Measurements from ENCODE around the gene CDK16.

Gene CDK16

DNA sequence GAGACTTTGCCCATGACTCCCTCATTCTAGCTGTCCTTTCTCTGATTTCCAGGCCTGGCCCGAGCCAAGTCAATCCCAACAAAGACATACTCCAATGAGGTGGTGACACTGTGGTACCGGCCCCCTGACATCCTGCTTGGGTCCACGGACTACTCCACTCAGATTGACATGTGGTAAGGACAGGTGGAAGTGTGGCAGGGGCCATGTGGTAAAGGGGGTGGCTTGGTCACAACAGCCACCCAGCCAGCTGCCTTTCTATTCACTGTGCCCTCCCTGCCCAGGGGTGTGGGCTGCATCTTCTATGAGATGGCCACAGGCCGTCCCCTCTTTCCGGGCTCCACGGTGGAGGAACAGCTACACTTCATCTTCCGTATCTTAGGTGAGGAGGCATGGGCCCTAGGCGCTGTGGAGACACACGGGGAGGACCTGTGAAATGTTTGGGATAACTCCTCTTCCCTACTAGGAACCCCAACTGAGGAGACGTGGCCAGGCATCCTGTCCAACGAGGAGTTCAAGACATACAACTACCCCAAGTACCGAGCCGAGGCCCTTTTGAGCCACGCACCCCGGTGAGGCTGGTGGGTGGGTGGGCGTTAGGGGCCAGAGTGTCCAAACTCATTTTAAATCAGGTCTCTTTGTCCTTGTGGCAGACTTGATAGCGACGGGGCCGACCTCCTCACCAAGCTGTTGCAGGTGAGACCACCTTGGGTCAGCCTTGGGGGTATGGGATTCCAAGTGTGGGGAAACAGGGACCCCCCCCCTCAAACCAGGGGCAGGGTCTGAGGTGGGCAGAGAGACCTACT, 8.3 kb downstream of the CDK16 start:
- Histone ChIP-seq H3K4me1 (ENCODE audit: control insufficient read depth, insufficient read depth, low read length) (no peaks in the 10 kb centered on the region), H3K4me3 (ENCODE audit: low read length) (no peak overlapping the region), H3K36me3 (ENCODE audit: control insufficient read depth, insufficient read depth, low read length) (no peaks in the 10 kb centered on the region), H3K27me3 (ENCODE audit: control insufficient read depth, insufficient read depth, low read length) (no peaks in the 10 kb centered on the region), H3K9ac (ENCODE audit: low read length) (no peak overlapping the region), H3K9me3 (ENCODE audit: control insufficient read depth, low read length) (no peaks in the 10 kb centered on the region)

DNA sequence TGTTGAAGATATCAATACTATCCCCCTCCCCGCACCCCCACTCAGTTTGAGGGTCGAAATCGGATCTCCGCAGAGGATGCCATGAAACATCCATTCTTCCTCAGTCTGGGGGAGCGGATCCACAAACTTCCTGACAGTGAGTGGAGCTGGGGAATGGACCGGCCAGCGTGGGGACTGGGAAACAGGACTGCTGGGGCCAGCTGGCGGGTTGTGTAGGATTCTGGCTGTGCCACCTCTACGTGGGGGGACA, 8.8 kb downstream of the CDK16 start:
- H3K4me1 ChIP-seq (ENCODE audit: control insufficient read depth, insufficient read depth, low read length), result peaks cover 1% of the 10 kb centered on the region
- H3K9ac ChIP-seq (ENCODE audit: low read length), result no peak overlapping the region
- H3K36me3 ChIP-seq (ENCODE audit: control insufficient read depth, insufficient read depth, low read length), result no peaks in the 10 kb centered on the region
- no peak overlapping the region for H3K4me3 ChIP-seq (ENCODE audit: low read length)
- H3K9me3 ChIP-seq (ENCODE audit: control insufficient read depth, low read length), result no peaks in the 10 kb centered on the region
- no peaks in the 10 kb centered on the region for H3K27me3 ChIP-seq (ENCODE audit: control insufficient read depth, insufficient read depth, low read length)

DNA sequence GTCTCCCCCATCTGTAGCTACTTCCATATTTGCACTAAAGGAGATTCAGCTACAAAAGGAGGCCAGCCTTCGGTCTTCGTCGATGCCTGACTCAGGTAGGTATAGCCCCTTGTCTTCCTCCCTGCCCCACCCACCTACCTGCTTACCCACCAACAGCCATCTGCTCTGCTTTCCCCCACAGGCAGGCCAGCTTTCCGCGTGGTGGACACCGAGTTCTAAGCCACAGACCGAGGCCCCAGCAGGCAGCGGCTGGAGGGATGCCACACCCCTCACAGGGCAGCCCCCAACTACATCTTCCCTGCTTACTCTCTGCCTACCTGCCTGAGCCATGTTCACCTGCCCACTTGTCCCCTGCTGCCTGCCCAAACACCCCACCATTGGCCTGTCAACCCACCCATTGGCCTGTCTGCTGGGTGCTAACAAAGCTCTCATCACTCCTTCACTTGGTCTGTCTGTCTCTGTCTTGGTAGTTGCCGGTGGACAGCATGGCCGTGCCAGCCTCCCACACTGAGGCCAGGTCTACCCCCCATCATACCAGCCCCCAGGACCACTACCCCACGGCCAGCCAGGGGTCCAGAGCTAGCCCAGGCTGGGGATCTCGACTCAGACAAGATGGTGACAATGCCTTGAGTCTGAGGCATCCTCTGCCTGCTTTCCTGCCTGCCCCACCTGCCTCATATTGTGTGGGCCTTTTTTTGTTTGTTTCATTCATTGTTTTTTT, 10.2 kb downstream of the CDK16 start:
- Histone ChIP-seq H3K4me1 (ENCODE audit: control insufficient read depth, insufficient read depth, low read length) (peaks cover 6% of the 10 kb centered on the region), H3K27me3 (ENCODE audit: control insufficient read depth, insufficient read depth, low read length) (no peaks in the 10 kb centered on the region), H3K36me3 (ENCODE audit: control insufficient read depth, insufficient read depth, low read length) (no peaks in the 10 kb centered on the region), H3K9ac (ENCODE audit: low read length) (no peak overlapping the region), H3K4me3 (ENCODE audit: low read length) (no peak overlapping the region), H3K9me3 (ENCODE audit: control insufficient read depth, low read length) (no peaks in the 10 kb centered on the region)

DNA sequence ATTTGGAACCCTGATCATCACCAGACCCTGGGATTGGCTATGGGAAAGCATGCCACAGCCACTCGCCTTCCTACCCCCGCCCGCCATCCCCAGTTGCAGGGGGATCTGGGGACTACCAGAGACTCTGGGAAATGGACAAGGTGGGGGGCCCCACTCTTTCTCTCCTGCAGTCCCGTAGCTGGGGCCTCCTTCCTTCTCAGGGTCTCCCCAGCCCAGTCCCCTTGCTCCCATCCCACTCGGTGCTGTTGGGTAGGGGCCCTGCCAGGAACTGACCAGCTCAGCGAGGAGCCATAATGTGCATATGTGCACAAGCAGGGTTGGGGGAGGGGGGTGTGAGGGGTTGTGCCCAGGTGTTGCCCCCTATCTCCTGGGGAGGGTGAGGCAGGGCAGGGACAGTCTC, 10.9 kb downstream of the CDK16 start:
- no peak overlapping the region for H3K9ac ChIP-seq (ENCODE audit: low read length)
- H3K9me3 ChIP-seq (ENCODE audit: control insufficient read depth, low read length), result no peaks in the 10 kb centered on the region
- H3K36me3 ChIP-seq (ENCODE audit: control insufficient read depth, insufficient read depth, low read length), result no peaks in the 10 kb centered on the region
- no peak overlapping the region for H3K4me3 ChIP-seq (ENCODE audit: low read length)
- no peaks in the 10 kb centered on the region for H3K27me3 ChIP-seq (ENCODE audit: control insufficient read depth, insufficient read depth, low read length)
- H3K4me1 ChIP-seq (ENCODE audit: control insufficient read depth, insufficient read depth, low read length), result peaks cover 6% of the 10 kb centered on the region

DNA sequence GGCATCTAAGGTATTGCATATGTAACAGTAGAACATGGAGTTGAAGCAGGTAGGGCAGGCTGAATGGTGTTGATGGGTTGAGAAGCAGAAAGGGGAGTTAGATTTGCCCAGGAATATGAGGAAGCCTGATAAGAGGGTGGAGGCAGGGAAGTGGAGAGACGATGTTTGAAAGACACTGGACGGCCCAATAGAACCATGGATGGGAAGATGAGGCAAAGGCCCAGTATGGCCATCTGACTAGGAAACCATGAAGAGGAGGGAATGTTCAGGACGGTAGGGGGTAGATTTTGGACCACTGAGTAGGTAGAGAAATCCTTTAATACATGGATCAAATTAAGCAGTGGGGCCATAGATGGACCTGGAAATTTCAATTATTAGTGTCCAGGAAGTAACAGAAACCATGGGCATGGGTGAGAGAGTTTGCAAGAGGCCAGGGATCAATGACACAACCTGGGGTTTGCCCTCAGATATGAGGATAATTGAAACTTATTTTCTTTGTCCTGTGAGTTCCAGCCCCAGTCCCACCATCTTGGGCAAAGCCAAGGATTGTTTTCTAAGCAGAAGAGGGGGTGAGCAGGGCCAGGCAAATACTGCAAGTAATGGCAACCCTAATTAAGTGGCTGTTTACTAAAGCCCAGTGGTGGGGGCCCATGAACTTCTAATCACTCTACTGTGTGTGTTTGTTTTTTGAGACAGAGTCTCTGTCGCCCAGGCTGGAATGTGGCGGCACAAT, 11.8 kb downstream of the CDK16 start:
- H3K27me3 ChIP-seq (ENCODE audit: control insufficient read depth, insufficient read depth, low read length), result no peaks in the 10 kb centered on the region
- H3K9me3 ChIP-seq (ENCODE audit: control insufficient read depth, low read length), result no peaks in the 10 kb centered on the region
- H3K36me3 ChIP-seq (ENCODE audit: control insufficient read depth, insufficient read depth, low read length), result no peaks in the 10 kb centered on the region
- peaks cover 6% of the 10 kb centered on the region for H3K4me1 ChIP-seq (ENCODE audit: control insufficient read depth, insufficient read depth, low read length)
- no peak overlapping the region for H3K9ac ChIP-seq (ENCODE audit: low read length)
- H3K4me3 ChIP-seq (ENCODE audit: low read length), result no peak overlapping the region

DNA sequence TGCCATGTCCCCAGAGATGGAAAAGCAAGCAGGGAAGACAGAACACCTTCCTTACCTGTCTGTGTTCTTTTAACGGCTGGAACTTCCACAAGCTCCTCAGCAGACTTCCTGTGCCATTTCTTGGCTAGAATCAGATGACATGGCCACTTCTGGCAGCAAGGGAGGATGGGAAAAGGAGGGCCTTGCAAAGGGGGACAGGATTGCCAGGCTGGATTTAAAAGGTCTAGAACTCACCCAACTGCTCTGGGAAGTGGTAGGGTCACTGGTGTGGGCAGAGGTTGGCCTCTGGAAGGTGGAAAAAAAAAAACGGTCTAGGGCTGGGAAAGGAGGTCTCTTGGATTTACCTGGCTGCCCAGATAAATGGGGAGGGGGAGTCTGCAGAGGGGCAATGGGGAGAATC, 12.7 kb downstream of the CDK16 start:
- no peaks in the 10 kb centered on the region for H3K27me3 ChIP-seq (ENCODE audit: control insufficient read depth, insufficient read depth, low read length)

DNA sequence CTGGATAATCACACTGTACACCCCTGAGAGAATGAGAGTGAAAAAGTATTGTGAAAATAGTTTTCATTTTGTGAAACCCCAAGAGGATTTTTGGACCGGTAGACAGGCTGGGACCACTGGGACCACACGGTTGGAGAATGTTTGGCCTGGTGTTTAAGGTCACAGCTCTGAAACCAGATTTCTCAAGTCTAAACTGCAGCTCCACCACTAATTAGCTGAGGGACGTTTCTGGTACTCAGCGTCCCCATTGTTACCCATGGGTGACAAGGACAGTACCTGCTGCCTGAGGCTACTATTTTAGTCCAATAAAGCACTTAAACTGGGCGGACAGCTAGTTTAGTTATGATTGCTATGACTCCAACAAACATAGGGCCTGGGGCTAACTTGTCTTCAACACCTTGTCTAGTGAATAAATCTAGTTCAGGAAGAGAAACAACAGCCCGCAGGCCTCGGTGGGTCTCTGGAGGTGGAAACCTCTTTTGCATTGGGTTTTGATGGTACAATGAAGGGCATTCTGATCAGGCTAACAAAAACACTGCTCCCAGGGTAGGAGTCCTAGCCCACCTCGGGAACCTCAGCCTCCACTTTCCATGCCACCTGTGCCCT, 13.8 kb downstream of the CDK16 start:
- Histone ChIP-seq H3K4me1 (ENCODE audit: control insufficient read depth, insufficient read depth, low read length) (peaks cover 6% of the 10 kb centered on the region), H3K9ac (ENCODE audit: low read length) (peak overlapping the region; percentile 84), H3K4me3 (ENCODE audit: low read length) (no peak overlapping the region), H3K9me3 (ENCODE audit: control insufficient read depth, low read length) (no peaks in the 10 kb centered on the region), H3K27me3 (ENCODE audit: control insufficient read depth, insufficient read depth, low read length) (no peaks in the 10 kb centered on the region), H3K36me3 (ENCODE audit: control insufficient read depth, insufficient read depth, low read length) (no peaks in the 10 kb centered on the region)

More for the DNA sequence above, 12.7 kb downstream of the CDK16 start:
- Histone ChIP-seq H3K9me3 (ENCODE audit: control insufficient read depth, low read length) (no peaks in the 10 kb centered on the region), H3K4me3 (ENCODE audit: low read length) (no peak overlapping the region), H3K9ac (ENCODE audit: low read length) (no peak overlapping the region), H3K4me1 (ENCODE audit: control insufficient read depth, insufficient read depth, low read length) (peaks cover 6% of the 10 kb centered on the region), H3K36me3 (ENCODE audit: control insufficient read depth, insufficient read depth, low read length) (no peaks in the 10 kb centered on the region)

DNA sequence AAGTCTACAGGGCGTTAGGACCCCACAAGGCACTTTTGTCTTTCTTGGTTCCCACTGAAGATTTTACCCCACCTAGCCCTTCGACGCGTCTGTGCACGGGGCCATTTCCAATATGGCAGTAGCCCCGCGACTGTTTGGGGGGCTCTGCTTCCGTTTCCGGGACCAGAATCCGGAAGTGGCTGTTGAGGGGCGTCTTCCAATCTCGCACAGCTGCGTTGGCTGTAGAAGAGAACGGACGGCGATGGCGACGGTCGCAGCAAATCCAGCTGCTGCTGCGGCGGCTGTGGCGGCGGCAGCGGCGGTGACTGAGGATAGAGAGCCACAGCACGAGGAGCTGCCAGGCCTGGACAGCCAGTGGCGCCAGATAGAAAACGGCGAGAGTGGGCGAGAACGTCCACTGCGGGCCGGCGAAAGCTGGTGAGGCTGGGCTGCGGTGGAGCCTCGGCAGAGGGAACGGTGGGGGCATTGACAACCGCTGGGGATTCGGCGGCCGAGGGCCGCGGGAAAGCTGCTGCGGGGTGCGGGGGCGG, 14.4 kb downstream of the CDK16 start, which contains the start of gene USP11:
USP11 (plus strand) TSS at position 207 of the 530 bp plus-strand sequence; CDS start at position 242, 35 bp downstream.
- Histone ChIP-seq H3K9ac (ENCODE audit: low read length) (peak within 1 kb of the TSS; percentile 84), H3K4me1 (ENCODE audit: control insufficient read depth, insufficient read depth, low read length) (peaks cover 6% of the 10 kb centered on the region), H3K27me3 (ENCODE audit: control insufficient read depth, insufficient read depth, low read length) (no peaks in the 10 kb centered on the region), H3K9me3 (ENCODE audit: control insufficient read depth, low read length) (no peaks in the 10 kb centered on the region), H3K36me3 (ENCODE audit: control insufficient read depth, insufficient read depth, low read length) (no peaks in the 10 kb centered on the region), H3K4me3 (ENCODE audit: low read length) (no peak within 1 kb of the TSS)

DNA sequence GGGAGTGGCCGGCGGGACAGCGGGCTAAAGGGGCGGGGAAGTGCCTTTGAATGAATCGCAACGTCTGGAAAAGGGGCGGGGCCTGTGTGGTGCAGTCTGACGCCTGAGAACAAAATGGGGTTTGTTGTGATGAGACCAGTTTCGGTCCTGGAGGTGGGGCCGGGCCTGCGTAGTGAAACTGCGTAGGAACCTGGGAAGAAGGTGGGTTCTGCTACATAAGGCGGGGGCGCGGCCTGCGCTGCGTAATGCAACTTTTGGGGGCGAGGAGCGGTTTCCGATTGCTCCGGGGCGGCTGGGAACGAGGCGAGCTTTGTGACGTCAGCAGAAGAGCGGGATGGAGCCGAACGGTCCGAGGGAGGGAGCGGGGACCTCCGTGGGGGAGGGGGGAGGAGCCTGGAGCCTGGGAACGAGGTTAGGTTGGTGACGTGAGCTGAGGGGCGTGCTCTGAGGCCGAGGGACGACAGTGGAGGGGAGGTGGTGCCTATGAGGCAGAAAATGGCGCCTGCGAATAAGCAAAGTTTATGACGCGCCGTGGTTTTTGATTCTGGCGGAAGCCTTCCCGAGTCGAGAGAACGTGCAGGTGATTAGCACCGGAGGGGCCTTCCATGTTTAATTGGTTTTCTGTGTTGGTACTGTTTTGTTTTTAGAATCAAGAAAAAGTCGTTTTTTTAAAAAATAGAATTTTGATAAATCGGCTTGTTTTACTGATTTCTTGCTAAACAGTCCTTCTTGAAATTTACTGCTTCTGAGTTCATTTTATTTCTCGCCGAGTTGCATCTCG, 15.0 kb downstream of the CDK16 start:
- no peak overlapping the region for H3K4me3 ChIP-seq (ENCODE audit: low read length)
- no peaks in the 10 kb centered on the region for H3K27me3 ChIP-seq (ENCODE audit: control insufficient read depth, insufficient read depth, low read length)
- H3K36me3 ChIP-seq (ENCODE audit: control insufficient read depth, insufficient read depth, low read length), result no peaks in the 10 kb centered on the region
- peak overlapping the region; percentile 84 for H3K9ac ChIP-seq (ENCODE audit: low read length)
- H3K4me1 ChIP-seq (ENCODE audit: control insufficient read depth, insufficient read depth, low read length), result peaks cover 6% of the 10 kb centered on the region
- H3K9me3 ChIP-seq (ENCODE audit: control insufficient read depth, low read length), result no peaks in the 10 kb centered on the region

DNA sequence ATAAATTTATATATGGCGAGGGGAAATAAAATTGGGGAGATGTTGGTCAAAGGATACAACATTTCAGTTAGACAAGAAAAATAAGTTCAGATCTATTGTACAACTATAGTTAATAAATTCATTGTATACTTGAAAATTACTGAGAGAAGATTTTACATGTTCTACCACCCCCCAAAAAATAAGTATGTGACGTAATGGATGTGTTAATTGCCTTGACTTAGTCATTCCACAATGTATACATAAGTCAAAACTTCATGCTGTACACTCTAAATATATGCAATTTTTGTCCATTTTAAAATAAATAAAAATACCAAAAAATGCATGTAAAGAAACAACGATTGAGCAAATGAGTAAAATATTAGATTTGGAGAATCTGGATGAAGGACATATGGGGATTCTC, 16.1 kb downstream of the CDK16 start:
- Histone ChIP-seq H3K36me3 (ENCODE audit: control insufficient read depth, insufficient read depth, low read length) (no peaks in the 10 kb centered on the region), H3K9ac (ENCODE audit: low read length) (peak overlapping the region; percentile 84), H3K9me3 (ENCODE audit: control insufficient read depth, low read length) (no peaks in the 10 kb centered on the region), H3K4me1 (ENCODE audit: control insufficient read depth, insufficient read depth, low read length) (peaks cover 6% of the 10 kb centered on the region), H3K27me3 (ENCODE audit: control insufficient read depth, insufficient read depth, low read length) (no peaks in the 10 kb centered on the region), H3K4me3 (ENCODE audit: low read length) (no peak overlapping the region)

DNA sequence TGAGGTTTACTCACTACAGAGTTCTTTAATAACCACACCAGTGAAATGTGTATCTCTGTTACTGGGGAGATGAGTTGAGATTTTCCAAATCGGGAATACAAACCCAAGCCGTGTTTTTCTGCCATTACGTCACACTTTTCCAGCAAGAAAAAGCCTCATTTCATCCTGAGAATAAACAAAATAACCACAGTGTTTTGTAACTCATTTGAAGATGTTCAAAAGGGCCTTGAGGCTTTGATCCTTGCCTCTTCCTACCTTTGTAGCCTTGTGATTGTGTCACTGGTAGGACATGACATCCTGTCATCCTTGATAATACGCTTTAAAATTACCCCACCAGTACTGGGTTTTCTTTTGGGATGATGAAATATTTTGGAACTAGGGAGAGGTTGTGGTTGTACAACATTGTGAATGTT, 17.2 kb downstream of the CDK16 start:
- no peaks in the 10 kb centered on the region for H3K36me3 ChIP-seq (ENCODE audit: control insufficient read depth, insufficient read depth, low read length)
- no peaks in the 10 kb centered on the region for H3K9me3 ChIP-seq (ENCODE audit: control insufficient read depth, low read length)
- no peaks in the 10 kb centered on the region for H3K27me3 ChIP-seq (ENCODE audit: control insufficient read depth, insufficient read depth, low read length)
- H3K9ac ChIP-seq (ENCODE audit: low read length), result no peak overlapping the region
- H3K4me1 ChIP-seq (ENCODE audit: control insufficient read depth, insufficient read depth, low read length), result peaks cover 6% of the 10 kb centered on the region
- H3K4me3 ChIP-seq (ENCODE audit: low read length), result no peak overlapping the region

Measured in mucosa of stomach (tissue), 1 donor.